GM12878 (cell line): Measurements from ENCODE around the gene AMBRA1. TPM values are rescaled to one million over a fixed set of nuclear protein-coding genes. Genes with fewer than 3 reads are reported as not detected.

Experiments
- ATAC-seq: fragments of 200-7000 bp; cut with Tn5 transposase; 3 replicates; pipeline ENCODE4 v1.9.1; 2020; ENCODE audit warnings: mild to moderate bottlenecking, moderate library complexity
- BruUV-seq: library from RNA; stranded (reverse); fragments of 400-500 nt; replicated peaks from 2 replicates; lab custom pipeline; 2021; lab: Mats Ljungman, UMichigan
- CTCF ChIA-PET: fragments of 300-600 bp; sonication (Branson Sonifier 250); formaldehyde crosslinking; extraction: SDS; loops from one replicate; lab custom pipeline; 2021; ENCODE audit warnings: inconsistent platforms; lab: Yijun Ruan, JAX
- POLR2A ChIA-PET: fragments of 350-600 bp; formaldehyde crosslinking; extraction: SDS; loops from one replicate; lab custom pipeline; 2021; ENCODE audit warnings: inconsistent platforms; lab: Charles Lee
- RAD21 ChIA-PET: fragments of 300-600 bp; sonication (Branson Sonifier 250); formaldehyde crosslinking; loops from one replicate; lab custom pipeline; 2023; ENCODE audit warnings: antibody characterized with exemption; ENCODE audit not compliant: unreplicated experiment; lab: Charles Lee
- SMC1A ChIA-PET: fragments of 300-600 bp; sonication (Branson Sonifier 250); formaldehyde crosslinking; loops from one replicate; lab custom pipeline; 2023; ENCODE audit not compliant: unreplicated experiment, uncharacterized antibody; lab: Charles Lee
- DNase-seq: peaks from one replicate; pipeline ENCODE4 v3.0.0-alpha.2; 2011; ENCODE audit warnings: low read depth, low spot score
- FAIRE-seq: peaks from 3 replicates; lab custom pipeline; 2011; peaks lifted over from hg19 to GRCh38; lab: Jason Lieb, UNC
- H2AFZ ChIP-seq: 2 replicates; pipeline ENCODE4 v1.6.0; 2011; ENCODE audit warnings: low read depth, low read length, control low read depth; ENCODE audit not compliant: control insufficient read depth
- H3K27ac ChIP-seq: 2 replicates; pipeline ENCODE4 v1.5.1; 2011; ENCODE audit warnings: control low read depth; ENCODE audit not compliant: control insufficient read depth, insufficient read depth
- H3K27me3 ChIP-seq, 2 experiments: replicated peaks in 1 of 2; 2 replicates each; pipeline versions ENCODE4 v1.6.0 to v1.6.1; 2011; ENCODE audit warnings: low read length in 1 of 2; ENCODE audit not compliant: control insufficient read depth in 2 of 2, insufficient read depth in 2 of 2
- H3K36me3 ChIP-seq, 2 experiments: 2 replicates each; pipeline ENCODE4 v1.5.1; 2011; ENCODE audit warnings: low read length in 1 of 2; ENCODE audit not compliant: control insufficient read depth in 2 of 2, insufficient read depth in 2 of 2
- H3K4me1 ChIP-seq: 2 replicates; pipeline ENCODE4 v1.6.1; 2011; ENCODE audit warnings: mild to moderate bottlenecking, low read length, moderate library complexity, mixed read lengths; ENCODE audit not compliant: control insufficient read depth, insufficient read depth
- H3K4me2 ChIP-seq: 2 replicates; pipeline ENCODE4 v1.6.0; 2011; ENCODE audit warnings: control low read depth; ENCODE audit not compliant: control insufficient read depth, insufficient read depth
- H3K4me3 ChIP-seq: fragments of 200-600 bp; sonication (generic); 2 replicates; pipeline ENCODE4 v1.5.1; 2016
- H3K79me2 ChIP-seq: 2 replicates; pipeline ENCODE4 v1.6.0; 2011; ENCODE audit warnings: low read length; ENCODE audit not compliant: control insufficient read depth, insufficient read depth
- H3K9ac ChIP-seq: 2 replicates; pipeline ENCODE4 v1.8.0; 2011; ENCODE audit warnings: low read length, control low read depth, mixed read lengths; ENCODE audit not compliant: control insufficient read depth, insufficient read depth
- H3K9me3 ChIP-seq: replicated peaks from 3 replicates; pipeline ENCODE4 v1.5.1; 2011; ENCODE audit warnings: mild to moderate bottlenecking, low read length; ENCODE audit not compliant: control insufficient read depth, insufficient read depth
- H4K20me1 ChIP-seq: 2 replicates; pipeline ENCODE4 v1.6.0; 2011; ENCODE audit not compliant: control insufficient read depth, insufficient read depth
- IKZF2 ChIP-seq, 2 experiments: fragments of 450-650 bp; IDR thresholded peaks; 2 replicates each; pipeline ENCODE4 v1.6.1; 2017; ENCODE audit warnings: mild to moderate bottlenecking in 2 of 2, moderate library complexity in 2 of 2
- SREBF1 ChIP-seq: IDR thresholded peaks from 2 replicates; pipeline ENCODE4 v1.6.1; 2012; ENCODE audit warnings: mild to moderate bottlenecking, low read length
- ZBED1 ChIP-seq: IDR thresholded peaks from 2 replicates; pipeline ENCODE4 v1.6.1; 2016; ENCODE audit warnings: borderline replicate concordance
- WGBS: methylation state at CpG from one replicate; pipeline ENCODE4 v1.1.6; 2016; ENCODE audit warnings: low lambda C conversion rate; ENCODE audit not compliant: insufficient replicate concordance, insufficient coverage; ENCODE audit errors: missing lambda C conversion rate; 5-methylcytosine and 5-hydroxymethylcytosine counted together
- in situ Hi-C: fragments of 300-500 bp; cut with MboI; formaldehyde crosslinking; loops from 9 replicates; pipeline ENCODE4 v1.14.3; 2018; ENCODE audit warnings: mixed read lengths
- intact Hi-C: fragments of 100-400 bp; cut with micrococcal nuclease; formaldehyde crosslinking; loops from one replicate; pipeline ENCODE4 v1.14.2; 2022; ENCODE audit not compliant: unreplicated experiment
- polyA plus RNA-seq, 11 experiments: library from polyadenylated mRNA; depleted of rRNA in 4 of 11; unstranded in 6 of 11; stranded (reverse) in 5 of 11; fragments of >200 nt; fragmentation: Nextera tagmentation in 4 of 11; fragmentation: Illumina TruSeq in 1 of 11; extraction: Ambion mirVana in 4 of 11; extraction: Trizol in 1 of 11; gene quantifications; 1 replicate in 1 of 11; 2 replicates in 10 of 11; pipeline versions ENCODE4 v1.2.1 to v1.2.3, GENCODE V29; 2011 to 2016; ENCODE audit warnings: inconsistent platforms in 2 of 11, missing spikeins in 2 of 11, low read depth in 1 of 11
- total RNA-seq, 4 experiments: library from RNA; depleted of rRNA in 3 of 4; stranded (reverse); fragments of >200 nt in 3 of 4; fragmentation: Illumina TruSeq in 1 of 4; extraction: Trizol in 1 of 4; gene quantifications; 2 replicates each; pipeline versions ENCODE4 v1.2.1 to v1.2.3, GENCODE V29; 2013 to 2021
- TF ChIP-seq, protein P1 (sequence below): fragments of 450-650 bp; IDR thresholded peaks from 2 replicates; pipeline ENCODE4 v1.6.1; 2017; ENCODE audit warnings: mild to moderate bottlenecking, low read depth, inconsistent platforms; ENCODE audit not compliant: poor library complexity, severe bottlenecking
- TF ChIP-seq, protein P2 (sequence below): IDR thresholded peaks from 2 replicates; pipeline ENCODE4 v1.6.1; 2012; ENCODE audit warnings: low read depth, low read length, improper control_type of control experiment
- TF ChIP-seq, protein P3 (sequence below): IDR thresholded peaks from 2 replicates; pipeline ENCODE4 v1.6.1; 2012; ENCODE audit warnings: low read depth, low read length, improper control_type of control experiment

AMBRA1 gene
- total and polyA plus RNA-seq, 10 of the 15 experiments (the other 5 are each of a cell fraction or from before 2014, with no cell fraction given) = 0.57 to 34.3 (median 13.7) TPM

DNA sequence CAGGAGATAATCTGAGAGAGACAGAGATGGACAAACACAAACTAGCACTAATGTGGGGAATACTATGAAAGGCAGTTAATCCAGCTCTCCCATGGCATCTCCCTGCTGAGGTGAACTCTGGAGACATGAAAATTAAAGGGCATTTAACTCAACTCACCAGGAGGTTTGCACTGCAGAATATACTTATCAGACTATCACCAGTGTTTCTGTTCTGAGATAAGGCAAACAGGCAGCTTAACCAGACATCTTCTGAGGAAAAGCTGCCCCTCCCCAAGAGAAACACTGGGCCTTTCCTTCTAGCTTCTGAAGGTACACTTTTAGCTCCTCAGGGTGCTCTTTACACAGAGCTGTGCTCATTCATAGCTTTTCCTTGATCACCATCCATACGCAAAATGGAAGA lies 85.5 kb downstream of the AMBRA1 start:
- POLR2A ChIA-PET = interaction anchor here (0.6 to 1.6 kb wide), 2 partner anchors 8 to 14 kb away, joined by 3 to 4 read pairs; no protein-coding TSS in a partner anchor
- CTCF ChIA-PET = interaction anchor here (0.7 to 1.5 kb wide), 3 partner anchors 17 to 98 kb away, joined by 3 to 10 read pairs (median 3); no protein-coding TSS in a partner anchor

More for the DNA sequence above, 85.5 kb downstream of the AMBRA1 start:
- in situ Hi-C loops (no loop called here), intact Hi-C loops (no loop called here)
- H3K27ac ChIP-seq = no peak overlapping the region
- SMC1A ChIA-PET = interaction anchor here (0.9 to 6.4 kb wide), 7 partner anchors 10 to 25 kb away, joined by 3 to 51 read pairs (median 3); no protein-coding TSS in a partner anchor
- H2AFZ ChIP-seq = no peak overlapping the region
- H3K4me1 ChIP-seq = peaks cover 15% of the 10 kb centered on the region
- ATAC-seq (no peak), FAIRE-seq (no peak), DNase-seq (no peak)
- RAD21 ChIA-PET = interaction anchor here (1.1 kb wide), 2 partner anchors 10 to 108 kb away, joined by 3 to 4 read pairs; no protein-coding TSS in a partner anchor
- no peak overlapping the region for H3K4me3 ChIP-seq
- H3K9me3 ChIP-seq = no peaks in the 10 kb centered on the region
- peaks cover 5 to 10% of the 10 kb centered on the region in 2 experiments; a peak in 3 of 4 replicates for H3K36me3 ChIP-seq
- no TSS peak for BruUV-seq
- TF ChIP-seq ZBED1 = no peak
- TF ChIP-seq, protein P1, sequence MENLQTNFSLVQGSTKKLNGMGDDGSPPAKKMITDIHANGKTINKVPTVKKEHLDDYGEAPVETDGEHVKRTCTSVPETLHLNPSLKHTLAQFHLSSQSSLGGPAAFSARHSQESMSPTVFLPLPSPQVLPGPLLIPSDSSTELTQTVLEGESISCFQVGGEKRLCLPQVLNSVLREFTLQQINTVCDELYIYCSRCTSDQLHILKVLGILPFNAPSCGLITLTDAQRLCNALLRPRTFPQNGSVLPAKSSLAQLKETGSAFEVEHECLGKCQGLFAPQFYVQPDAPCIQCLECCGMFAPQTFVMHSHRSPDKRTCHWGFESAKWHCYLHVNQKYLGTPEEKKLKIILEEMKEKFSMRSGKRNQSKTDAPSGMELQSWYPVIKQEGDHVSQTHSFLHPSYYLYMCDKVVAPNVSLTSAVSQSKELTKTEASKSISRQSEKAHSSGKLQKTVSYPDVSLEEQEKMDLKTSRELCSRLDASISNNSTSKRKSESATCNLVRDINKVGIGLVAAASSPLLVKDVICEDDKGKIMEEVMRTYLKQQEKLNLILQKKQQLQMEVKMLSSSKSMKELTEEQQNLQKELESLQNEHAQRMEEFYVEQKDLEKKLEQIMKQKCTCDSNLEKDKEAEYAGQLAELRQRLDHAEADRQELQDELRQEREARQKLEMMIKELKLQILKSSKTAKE = no peak
- TF ChIP-seq, protein P2, sequence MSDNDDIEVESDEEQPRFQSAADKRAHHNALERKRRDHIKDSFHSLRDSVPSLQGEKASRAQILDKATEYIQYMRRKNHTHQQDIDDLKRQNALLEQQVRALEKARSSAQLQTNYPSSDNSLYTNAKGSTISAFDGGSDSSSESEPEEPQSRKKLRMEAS = no peak
- TF ChIP-seq, protein P3, sequence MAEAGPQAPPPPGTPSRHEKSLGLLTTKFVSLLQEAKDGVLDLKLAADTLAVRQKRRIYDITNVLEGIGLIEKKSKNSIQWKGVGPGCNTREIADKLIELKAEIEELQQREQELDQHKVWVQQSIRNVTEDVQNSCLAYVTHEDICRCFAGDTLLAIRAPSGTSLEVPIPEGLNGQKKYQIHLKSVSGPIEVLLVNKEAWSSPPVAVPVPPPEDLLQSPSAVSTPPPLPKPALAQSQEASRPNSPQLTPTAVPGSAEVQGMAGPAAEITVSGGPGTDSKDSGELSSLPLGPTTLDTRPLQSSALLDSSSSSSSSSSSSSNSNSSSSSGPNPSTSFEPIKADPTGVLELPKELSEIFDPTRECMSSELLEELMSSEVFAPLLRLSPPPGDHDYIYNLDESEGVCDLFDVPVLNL = no peak
- TF ChIP-seq SREBF1 = no peak
- TF ChIP-seq IKZF2 (IDR thresholded peaks at IDR 0.05) = no peak
- 100% methylated on average over 1 of the region's 1 CpG for WGBS
- peaks cover under 1% of the 10 kb centered on the region; the same call in 1 of the 2 replicates for H3K79me2 ChIP-seq
- H4K20me1 ChIP-seq = no peaks in the 10 kb centered on the region
- H3K4me2 ChIP-seq = no peak overlapping the region
- H3K9ac ChIP-seq = no peak overlapping the region
- no peaks in the 10 kb centered on the region for H3K27me3 ChIP-seq
